Measurements from ENCODE around the gene NAA38. TPM values are rescaled to one million over a fixed set of nuclear protein-coding genes. Genes with fewer than 3 reads are reported as not detected.
"Not testable (repeated sequence)": the region's sequence is repeated elsewhere in the genome, so short reads cannot be mapped to it uniquely, and the experiment has no call there.

Gene NAA38
- polyA plus RNA-seq, 4 donors = 60.5 to 133 (median 65.9) TPM

DNA sequence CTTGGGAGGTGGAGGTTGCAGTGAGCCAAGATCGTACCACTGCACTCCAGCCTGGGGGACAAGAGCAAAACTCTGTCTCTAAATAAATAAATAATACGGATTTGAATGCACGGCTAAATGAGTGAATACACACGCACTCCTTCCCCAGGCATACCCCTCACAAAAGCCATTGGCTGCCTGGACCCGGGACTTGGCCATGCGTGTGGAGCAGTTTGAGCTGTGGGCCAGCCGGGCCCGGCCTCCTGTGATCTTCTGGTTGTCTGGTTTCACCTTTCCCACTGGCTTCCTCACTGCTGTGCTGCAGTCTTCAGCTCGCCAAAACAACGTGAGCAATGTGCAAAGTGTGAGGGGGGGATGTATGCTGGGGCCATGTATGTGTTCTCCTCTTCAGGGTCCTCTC, 24.9 kb downstream of the NAA38 start:
- no peak for DNase-seq (ENCODE audit: low read depth in 4 of 4, low spot score in 3 of 4)

DNA sequence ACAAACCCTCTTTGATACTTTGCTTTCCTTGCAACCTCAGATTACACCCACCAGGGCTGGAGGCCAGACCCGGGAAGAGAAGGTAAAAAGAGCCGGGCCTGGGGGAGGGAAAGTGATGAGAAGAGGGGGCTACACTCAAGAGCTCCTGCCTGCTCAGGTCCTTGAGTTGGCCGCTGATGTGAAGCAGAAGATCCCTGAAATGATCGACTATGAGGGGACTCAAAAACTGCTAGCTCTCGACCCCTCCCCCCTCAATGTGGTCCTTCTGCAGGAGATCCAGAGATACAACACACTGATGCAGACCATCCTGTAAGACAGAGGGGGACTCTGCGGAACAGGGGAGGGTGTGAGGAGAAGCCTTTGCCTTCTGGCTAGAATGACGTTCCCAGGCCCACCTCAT, 26.1 kb downstream of the NAA38 start:
- no peak for DNase-seq (ENCODE audit: low read depth in 4 of 4, low spot score in 3 of 4)

DNA sequence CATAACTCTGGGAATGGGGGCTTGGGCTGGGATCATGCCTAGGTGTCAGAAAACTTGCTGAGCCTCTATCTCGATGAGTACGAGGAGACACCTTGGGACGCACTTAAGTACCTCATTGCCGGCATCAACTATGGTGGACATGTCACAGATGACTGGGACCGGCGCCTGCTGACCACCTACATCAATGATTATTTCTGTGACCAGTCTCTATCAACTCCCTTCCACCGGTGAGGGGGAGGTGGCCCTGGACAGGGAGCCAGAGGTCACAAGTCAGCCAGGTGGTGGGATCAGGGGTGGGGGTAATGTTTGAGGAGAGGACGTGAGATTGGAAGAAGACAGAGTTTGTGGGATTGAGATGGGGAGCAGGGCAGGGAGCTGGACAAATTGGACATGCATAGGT, 26.7 kb downstream of the NAA38 start:
- no peak for DNase-seq (ENCODE audit: low read depth in 4 of 4, low spot score in 3 of 4)

DNA sequence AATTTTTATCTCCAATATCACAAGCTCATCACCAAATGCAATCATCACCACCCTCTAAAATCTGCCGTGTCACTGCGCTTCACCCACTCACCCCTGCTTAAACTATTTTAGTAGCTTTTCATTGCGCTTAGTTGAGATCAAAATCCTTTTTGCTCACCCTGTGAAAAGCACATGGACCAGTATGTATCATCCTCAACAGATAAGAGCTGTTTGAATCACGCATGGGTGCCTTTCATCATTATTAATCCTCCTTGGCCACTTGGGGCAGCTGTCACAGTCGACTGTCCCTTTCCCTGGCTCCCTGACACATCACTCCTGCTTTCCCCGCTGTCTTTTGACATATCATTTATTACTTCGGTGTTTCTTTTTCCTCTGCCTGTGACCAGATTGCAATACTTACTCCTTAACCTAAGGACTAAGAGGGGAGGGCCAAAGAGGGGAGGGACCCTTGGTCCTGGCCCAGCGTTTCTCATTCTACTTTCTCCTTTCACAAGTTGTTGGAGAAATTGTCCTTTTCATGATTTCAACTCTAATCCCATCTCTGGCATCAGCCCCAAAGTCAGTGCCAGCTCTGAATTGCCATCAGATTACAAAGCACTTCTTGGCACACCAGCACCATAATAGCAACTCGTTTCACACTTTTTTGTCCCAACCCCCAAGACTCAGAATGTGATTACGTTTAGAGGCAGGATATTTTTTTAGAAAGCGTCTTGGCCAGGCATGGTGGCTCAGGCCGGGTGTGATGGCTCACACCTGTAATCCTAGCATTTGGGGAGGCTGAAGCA, 32.0 kb downstream of the NAA38 start:
- no peak for DNase-seq (ENCODE audit: low read depth in 4 of 4, low spot score in 3 of 4)

DNA sequence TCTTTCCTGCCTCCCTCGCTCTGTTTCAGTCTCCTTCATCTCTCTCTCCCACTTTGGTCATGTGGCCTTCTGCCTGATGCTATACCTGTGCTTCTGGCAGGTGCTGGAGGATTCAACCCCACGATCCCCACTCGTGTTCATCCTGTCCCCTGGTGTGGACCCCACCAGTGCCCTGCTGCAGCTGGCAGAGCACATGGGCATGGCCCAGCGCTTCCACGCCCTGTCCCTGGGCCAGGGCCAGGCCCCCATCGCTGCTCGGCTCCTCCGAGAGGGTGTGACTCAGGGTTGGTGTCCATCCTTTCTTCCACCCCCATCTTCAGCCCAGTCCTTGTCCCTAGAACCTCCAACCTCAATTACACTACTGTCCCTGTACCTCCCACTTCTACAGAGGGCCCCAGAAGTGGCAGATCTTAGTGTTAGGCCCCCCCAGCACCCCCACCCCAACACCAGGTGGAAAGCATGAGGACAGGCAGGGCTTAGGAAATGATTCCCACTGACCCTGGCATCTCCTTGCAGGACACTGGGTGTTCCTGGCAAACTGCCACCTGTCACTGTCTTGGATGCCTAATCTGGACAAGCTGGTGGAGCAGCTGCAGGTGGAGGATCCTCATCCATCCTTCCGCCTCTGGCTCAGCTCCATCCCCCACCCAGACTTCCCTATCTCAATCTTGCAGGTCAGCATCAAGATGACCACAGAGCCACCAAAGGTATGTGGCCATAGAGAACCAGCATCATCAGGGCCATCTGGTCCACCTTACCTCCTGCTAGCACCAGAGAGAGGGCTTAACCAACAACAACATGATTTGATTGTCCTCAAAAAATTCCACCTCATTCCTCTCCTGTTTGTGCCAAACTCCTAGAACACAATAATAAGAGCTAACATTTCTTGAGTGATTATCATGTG, 33.1 kb downstream of the NAA38 start:
- no peak for DNase-seq (ENCODE audit: low read depth in 4 of 4, low spot score in 3 of 4)

DNA sequence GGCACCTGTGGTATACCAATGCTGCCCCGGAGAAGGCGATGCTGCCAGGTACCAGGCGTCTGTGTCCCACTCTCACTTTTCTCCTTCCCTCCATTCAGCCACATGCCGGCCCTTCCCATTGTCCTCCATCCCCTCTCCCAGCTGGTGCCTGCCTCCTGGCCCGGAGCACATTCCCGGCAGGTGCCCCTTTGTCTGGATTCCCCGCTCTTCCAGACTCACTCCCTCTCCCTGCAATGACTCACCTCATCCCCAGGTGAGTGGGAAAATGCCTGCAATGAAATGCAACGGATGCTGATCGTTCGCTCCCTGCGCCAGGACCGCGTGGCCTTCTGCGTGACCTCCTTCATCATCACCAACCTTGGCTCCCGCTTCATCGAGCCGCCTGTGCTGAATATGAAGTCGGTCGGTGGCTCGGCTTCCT, 33.8 kb downstream of the NAA38 start:
- no peak for DNase-seq (ENCODE audit: low read depth in 4 of 4, low spot score in 3 of 4)

- DNase-seq (ENCODE audit: low read depth in 4 of 4, low spot score in 3 of 4) = no peak
These were observed 35.2 kb downstream of the NAA38 start for GRCh38 chr17:7822126-7822525.

DNA sequence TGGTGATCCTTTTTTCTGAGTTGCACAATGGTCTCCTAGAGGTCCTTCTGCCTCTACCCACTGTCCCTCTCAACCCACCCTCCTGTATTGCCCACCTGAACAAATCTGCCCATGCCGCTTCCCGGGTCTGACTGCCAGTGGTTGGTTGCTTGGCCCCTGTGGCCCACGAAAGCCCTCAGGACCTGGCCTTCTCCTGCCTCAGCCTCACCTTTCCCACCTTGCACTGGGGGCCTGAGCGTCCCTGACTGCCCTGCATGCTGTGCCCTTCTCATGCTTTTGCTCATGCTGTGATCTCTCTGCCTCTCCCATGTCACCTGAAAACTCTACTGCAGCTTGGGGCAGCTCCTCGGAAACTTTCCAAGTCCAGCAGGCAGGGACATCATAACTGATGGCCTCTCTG, 37.1 kb downstream of the NAA38 start:
- no peak for DNase-seq (ENCODE audit: low read depth in 4 of 4, low spot score in 3 of 4)

DNA sequence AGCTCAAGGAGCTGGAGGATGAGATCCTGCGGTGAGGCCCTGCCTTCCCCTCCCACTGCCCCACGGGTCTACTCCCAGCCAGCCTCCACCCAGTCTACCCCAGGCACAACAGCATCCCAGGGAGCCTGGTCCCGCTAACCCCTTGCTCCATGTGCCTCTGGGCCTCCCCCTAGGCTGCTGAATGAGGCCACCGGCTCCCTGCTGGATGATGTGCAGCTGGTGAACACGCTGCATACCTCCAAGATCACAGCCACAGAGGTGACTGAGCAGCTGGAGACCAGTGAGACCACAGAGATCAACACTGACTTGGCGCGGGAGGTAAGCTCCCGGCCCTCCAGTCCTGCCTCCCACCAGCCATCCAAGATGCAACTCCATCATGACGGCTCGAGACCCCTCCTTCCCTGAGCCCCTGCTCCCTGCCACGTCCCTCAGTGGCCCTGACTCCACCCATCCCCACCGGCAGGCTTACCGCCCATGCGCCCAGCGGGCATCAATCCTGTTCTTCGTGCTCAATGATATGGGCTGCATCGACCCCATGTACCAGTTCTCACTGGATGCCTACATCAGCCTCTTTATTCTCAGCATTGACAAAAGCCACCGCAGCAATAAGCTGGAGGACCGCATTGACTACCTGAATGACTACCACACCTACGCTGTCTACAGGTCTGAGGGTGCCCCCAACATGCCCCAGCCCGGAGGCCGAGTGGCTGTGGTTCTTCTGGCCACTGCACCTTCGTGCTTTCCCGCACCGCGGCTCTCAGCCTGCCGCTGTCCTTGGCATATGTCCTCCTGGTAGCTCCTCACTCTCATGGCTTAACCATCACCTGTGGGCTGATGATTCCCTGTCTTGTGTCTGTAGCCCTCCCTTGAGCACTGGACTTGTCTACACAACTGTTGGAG, 38.4 kb downstream of the NAA38 start:
- DNase-seq (ENCODE audit: low read depth in 4 of 4, low spot score in 3 of 4) = no peak

GRCh38 chr17:7818026-7818425, 39.3 kb downstream of the NAA38 start:
- no peak for DNase-seq (ENCODE audit: low read depth in 4 of 4, low spot score in 3 of 4)

DNA sequence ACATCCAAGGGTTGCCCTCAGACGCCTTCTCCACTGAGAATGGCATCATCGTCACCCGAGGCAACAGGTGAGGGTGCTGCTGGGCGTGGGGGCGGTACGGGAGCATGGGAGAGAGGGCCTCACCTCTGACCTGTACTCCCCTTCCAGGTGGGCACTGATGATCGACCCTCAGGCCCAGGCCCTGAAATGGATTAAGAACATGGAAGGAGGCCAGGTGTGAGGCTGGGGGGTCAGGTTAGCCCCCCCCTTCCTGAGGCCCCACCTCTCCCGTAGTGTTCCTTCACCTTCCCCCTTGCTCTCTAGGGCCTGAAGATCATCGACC, 39.8 kb downstream of the NAA38 start:
- no peak for DNase-seq (ENCODE audit: low read depth in 4 of 4, low spot score in 3 of 4)

DNA sequence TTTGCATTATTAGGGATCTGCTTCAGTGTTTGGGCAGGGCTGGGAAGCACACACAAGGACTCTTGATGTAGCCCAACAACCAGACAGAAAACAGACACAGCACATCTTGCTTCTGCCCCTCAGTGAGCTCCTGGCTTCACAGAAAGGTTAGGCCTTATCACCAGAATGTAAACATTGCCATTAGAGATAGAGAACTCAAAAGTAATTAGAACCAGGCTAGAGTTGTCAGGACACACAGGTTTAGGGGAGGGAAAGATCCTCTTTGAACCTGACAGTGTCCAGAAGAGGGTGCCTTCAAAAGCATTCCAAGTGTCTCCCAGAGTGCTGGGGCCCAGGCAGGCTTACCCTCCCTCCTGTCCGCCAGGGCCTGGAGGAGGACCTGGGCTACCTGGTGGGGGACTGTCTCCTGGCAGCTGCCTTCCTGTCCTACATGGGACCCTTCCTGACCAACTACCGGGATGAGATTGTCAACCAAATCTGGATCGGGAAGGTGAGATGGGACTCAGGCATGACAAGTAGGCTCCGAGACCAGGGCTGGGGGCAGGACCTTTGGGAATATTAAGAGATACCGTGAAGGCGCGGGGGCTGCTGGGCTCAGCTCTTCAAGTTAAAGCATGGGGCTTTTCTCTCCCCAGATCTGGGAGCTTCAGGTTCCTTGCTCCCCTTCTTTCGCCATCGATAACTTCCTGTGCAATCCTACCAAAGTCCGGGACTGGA, 40.3 kb downstream of the NAA38 start:
- no peak for DNase-seq (ENCODE audit: low read depth in 4 of 4, low spot score in 3 of 4)

DNA sequence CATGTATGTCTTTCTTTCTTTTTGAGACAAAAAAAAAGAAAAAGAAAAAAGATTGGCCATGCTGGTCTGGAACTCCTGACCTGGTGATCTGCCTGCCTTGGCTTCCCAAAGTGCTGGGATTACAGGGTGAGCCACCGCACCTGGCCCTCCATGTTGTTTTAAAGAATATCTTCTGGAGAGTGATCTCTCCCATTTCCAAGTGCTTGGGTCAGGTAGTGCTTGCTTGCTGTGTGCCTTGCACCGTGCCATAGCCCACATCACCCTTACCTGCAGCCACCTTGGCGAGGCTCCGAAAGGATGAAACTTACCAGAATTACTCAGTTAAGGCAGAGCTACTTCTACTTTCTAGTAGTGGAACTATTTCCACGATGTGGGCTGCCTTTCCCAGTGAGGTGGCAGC, 42.4 kb downstream of the NAA38 start:
- no peak for DNase-seq (ENCODE audit: low read depth in 4 of 4, low spot score in 3 of 4)

- DNase-seq (ENCODE audit: low read depth in 4 of 4, low spot score in 3 of 4) = no peak
These were observed 46.1 kb downstream of the NAA38 start for GRCh38 chr17:7811251-7811650.

- DNase-seq (ENCODE audit: low read depth in 4 of 4, low spot score in 3 of 4) = not testable (repeated sequence)
These were observed 47.5 kb downstream of the NAA38 start for GRCh38 chr17:7809791-7810343.

DNA sequence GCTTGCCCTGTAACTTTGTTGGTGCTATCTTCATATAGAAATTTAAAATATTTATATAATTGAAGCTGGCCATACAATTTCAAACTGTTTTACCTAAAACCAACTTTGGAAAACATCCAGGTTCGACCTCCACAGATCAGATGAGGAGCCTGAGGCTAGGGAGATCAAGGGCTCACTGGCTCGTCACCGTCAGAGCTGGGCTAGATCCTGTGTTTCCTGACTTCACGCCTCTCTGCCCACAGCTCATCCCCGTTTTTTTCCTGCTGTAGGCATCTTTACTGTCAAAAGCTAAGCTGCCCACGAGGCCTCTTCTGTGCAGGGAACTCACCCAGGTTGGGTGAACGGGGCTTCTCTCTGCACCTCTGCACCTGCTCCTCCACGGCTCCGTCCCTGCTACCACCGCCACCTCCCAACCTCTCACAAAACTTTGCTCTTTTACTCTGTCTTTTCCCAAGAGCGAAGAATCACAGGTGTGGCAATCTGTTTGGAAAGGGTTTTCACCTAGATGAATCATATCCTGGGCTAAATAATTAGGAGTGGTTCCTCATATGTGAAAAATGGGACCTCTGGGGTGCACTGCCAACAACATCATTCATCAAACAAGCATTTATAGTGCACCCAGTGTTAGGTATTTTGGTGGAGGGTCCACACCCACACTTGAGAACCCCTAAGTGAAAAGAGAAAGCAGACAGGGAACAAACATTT, 48.1 kb downstream of the NAA38 start:
- no peak for DNase-seq (ENCODE audit: low read depth in 4 of 4, low spot score in 3 of 4)

GRCh38 chr17:7807206-7807605, 50.2 kb downstream of the NAA38 start:
- no peak for DNase-seq (ENCODE audit: low read depth in 4 of 4, low spot score in 3 of 4)

Measured in left renal pelvis (tissue), 4 donors.